GM18505 (cell line): ENCODE results near the gene CRYAB.

Source experiments
- ATAC-seq: cut with Tn5 transposase; IDR thresholded peaks from one replicate; pipeline ENCODE4 v1.9.1; 2021; ENCODE audit not compliant: unreplicated experiment
- POLR2A ChIP-seq: IDR thresholded peaks from 4 replicates; pipeline ENCODE4 v1.6.1; 2011; ENCODE audit warnings: borderline replicate concordance; ENCODE audit not compliant: insufficient read depth, insufficient read length; ENCODE audit errors: extremely low read depth

Gene CRYAB

DNA sequence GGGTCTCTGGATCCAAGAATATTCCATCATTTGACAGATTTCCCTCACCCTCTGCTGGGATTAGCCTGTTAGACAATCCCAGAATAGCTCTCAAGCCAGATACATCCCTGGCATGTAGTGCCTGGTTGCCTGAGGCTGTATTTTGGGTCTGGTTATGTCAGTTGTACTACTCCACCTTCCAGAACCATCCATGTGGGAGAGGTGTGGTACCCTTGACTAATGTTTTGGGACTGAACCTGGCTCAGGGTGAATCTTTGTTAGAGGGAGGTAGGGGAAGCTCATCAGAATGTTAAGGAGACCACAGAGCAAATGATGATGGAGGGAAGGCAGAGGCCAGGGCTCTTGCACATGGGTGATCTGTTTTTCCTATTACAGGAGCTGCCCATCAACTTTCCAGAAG lies 12.4 kb upstream of the CRYAB start:
- no peak for ATAC-seq
- no peak for TF ChIP-seq POLR2A

DNA sequence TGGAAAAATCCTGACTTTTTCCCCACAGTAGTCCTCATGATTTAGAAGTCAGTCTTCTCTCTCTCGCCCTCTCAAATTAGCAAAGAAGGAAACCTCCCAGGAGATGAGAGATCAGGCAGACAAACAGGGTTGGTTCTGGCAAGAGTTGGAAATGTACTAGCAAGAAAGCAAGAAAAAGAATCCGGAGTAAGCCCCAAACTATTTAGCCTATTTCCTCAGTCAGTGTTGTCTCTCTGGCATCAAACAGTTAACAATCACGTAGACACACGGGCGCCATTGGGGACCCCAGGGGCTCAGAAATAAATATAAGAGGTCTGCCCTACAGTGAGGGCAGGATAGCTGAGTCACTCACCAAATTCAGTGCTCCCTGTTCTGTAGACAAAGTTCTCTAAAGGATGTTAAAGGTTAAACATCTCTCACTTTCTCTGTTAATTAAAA lies 11.8 kb upstream of the CRYAB start:
- no peak for TF ChIP-seq POLR2A
- ATAC-seq, result no peak

DNA sequence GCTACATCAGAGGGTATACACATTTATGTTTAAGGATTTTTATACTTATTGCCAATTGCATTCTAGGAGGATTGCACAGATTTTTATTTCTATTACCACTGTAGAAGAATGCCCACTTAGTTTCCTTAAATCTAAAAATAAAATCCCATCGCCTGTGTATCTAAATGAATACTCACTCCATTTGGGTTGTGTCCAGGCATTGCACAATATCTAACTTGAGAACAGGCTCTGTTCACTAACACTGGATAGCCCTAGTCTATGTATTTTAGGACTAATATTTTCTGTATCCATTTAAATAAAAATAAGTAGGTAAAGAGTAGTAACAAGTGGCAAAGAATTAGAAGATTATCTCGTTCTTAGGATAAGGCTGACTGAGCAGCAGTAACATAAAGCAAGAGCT lies 11.2 kb upstream of the CRYAB start:
- TF ChIP-seq POLR2A, result no peak
- no peak for ATAC-seq

DNA sequence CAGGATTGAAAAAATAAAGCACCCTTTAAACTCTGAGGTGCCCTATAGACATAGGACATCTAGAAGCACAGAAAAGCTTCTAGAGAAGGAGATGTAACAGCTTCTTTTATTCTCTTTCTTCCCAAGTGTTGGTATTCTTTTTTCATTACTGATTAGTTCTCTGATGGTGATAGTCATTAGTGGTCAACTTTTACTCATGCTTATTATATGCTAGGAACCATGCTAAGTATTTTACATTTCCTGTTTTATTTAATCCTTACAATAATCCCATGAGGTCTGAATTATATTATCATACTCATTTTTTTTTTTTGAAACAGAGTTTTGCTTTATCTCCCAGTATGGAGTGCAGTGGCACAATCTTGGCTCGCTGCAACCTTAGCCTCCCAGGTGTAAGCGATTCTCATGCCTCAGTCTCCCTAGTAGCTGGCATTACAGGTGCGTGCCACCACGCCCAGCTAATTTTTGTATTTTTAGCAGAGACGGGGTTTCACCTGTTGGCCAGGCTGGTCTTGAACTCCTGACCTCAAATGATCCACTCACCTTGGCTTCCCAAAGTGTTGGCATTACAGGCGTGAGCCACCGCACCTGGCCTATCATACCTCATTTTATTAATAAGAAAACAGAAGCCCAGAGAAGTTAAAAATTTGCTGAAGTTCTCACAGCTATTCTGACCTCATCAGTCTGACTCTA lies 10.1 kb upstream of the CRYAB start:
- no peak for TF ChIP-seq POLR2A
- ATAC-seq, result no peak

DNA sequence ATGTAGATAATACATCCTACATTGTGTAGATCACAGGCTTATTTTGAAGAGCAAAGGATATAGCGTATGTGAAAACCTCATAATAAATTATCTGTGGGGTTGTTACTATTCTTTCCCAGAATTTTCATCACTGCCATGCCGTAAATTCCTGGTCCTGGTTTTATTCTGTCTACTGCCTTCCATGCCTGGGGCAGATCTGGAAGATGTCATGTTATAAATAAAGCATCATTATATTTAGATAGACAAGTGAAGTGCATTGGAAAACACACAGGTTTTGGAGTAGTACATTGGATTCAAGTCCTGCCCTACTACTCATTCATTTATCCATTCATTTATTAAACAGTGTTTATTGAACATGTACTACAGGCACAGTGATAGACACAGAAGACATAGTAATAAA lies 9.3 kb upstream of the CRYAB start:
- no peak for TF ChIP-seq POLR2A
- ATAC-seq, result no peak

DNA sequence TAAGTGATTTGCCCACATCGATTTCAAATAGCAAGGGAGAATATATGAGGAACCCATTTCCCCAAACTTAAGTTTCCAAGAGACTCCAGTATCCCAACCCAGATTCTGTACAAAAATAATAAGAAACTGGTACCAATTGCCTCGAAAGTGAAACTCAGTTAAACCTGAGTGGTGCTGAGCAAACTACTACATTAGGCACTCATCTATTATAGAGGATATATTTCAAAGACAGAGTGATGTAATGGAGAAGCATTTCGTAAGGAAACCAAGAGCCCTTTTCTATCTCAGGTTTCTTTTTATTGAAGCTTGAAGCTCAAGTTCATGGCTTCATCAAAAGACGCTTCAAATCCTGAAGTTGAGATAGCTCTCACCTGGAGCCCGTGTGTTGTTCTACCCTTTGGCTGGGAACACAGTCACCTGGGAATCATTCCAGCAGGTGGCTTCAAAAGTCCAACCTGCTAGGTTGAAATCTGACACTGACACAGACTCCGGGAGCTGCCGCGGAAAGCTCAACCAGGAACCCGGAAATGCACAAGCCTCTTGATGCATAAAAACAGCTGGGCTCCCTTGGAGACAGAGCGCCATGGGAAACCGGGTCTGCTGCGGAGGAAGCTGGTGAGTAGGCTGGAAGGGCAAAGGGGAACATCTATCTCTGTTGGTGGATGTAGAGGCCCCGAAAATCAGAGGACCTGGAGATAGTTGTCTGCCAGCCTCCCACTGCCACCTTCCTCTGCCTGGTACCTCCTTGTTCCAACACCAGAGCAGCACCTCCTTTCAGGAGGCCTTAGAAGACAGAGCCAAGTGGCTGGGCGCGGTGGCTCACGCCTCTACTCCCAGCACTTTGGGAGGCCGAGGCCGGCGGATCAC lies 7.1 kb upstream of the CRYAB start, which contains the start of gene C11orf52:
TSS of gene C11orf52 (plus strand) at position 524 of the 867 bp plus-strand sequence. CDS start at position 584, 60 bp downstream.
- ATAC-seq, result no peak
- no peak for TF ChIP-seq POLR2A

DNA sequence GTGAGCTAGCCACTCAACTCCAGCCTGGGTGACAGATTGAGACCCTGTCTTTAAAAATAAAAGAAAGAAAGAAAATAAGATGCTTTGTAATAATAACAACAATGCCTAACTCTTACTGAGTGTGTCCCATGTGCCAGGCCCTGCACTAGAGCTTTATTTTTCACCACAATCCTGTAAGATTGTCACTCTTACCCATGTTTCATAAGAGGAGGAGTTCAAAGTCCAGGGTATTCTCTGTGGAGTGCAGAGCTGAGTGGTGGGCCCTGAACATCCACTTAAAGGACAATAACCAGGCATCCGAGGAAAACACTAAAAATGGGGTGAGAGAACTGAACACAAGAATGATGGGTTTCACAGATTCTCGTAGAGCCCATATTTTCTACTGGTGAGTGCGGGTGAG lies 6.2 kb upstream of the CRYAB start:
- no peak for ATAC-seq
- TF ChIP-seq POLR2A, result no peak

DNA sequence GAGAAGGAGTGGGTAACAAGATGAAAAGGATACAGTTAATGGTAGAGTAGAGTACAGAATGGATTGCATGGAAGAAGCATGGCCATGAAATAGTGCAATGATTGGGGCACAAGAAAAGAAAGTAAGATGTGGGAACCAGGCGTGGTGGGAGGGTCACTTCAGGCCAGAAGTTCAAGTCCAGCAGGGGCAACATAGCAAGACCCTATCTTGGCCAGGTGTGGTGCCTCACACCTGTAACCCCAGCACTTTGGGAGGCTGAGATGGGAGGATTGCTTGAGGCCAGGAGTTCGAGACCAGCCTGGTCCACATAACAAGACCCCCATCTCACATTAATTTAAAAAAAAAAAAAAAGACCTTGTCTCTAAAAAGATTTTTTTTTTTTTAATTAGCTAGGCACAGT lies 5.7 kb upstream of the CRYAB start:
- TF ChIP-seq POLR2A, result no peak
- ATAC-seq, result no peak

DNA sequence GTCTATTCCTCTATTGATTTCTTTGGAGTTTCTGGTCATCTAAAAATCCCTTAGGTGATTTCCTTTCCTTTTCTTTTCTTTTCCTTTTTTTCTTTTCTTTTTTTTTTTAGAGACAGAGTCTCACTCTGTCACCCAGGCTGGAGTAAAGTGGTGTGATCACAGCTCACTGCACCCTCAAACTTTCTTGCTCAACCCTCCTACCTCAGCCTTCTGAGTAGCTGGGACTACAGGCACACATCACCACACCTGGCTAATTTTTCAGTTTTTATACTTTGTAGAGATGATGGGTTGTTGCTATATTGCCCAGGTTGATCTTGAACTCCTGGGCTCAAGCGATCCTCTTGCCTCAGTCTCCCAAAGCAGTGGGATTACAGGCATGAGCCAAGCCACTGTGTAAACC lies 5.2 kb upstream of the CRYAB start:
- ATAC-seq, result no peak
- TF ChIP-seq POLR2A, result no peak

DNA sequence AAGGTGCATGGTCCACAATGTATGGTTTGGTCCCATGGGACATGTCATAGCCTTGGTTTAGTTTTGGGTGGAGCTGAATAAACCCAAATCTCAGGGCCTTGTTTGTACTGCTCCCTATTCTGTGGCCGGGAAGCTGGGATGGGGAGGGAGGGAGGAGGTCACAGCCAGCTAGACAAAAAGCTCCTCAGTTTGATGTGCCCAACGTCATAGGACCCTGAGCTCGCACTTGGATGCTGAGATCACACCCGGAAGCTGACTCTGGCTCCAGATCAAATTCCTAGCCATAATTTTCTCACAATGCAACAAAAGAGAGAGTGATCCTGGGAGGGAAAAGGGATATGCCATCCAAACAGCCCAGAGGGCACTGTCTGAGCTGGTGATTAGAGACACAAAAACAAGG lies 2.4 kb upstream of the CRYAB start:
- ATAC-seq, result no peak
- no peak for TF ChIP-seq POLR2A

DNA sequence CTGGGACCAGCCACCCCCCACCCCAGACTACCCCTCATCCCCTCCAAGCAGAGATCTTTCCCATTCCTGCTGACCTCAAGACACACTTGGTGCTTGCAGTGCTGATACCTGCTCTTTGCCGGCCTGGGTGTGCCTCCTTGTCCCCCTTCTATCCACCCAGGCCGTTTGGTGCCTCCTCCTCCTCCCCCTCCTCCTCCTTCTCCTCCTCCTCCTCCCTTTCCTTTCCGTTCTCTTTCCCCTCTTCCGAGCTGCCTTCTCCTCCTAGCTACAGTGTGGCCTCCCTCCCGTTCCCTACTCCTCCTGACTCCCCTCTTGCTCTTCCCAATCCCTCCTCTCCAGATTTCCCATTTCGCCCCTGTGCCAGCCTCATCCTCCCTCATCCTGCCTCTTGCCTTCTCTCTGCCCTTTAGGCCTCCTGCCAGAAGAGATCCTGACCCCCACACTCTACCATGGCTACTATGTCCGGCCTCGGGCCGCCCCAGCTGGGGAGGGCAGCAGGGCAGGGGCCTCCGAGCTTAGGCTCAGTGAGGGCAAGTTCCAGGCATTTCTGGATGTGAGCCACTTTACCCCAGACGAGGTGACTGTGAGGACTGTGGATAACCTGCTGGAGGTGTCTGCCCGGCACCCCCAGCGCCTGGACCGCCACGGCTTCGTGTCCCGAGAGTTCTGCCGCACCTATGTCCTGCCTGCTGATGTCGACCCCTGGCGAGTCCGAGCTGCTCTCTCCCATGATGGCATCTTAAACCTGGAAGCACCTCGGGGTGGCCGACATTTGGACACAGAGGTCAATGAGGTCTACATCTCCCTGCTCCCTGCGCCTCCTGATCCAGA lies 1.7 kb upstream of the CRYAB start:
- no peak for ATAC-seq

DNA sequence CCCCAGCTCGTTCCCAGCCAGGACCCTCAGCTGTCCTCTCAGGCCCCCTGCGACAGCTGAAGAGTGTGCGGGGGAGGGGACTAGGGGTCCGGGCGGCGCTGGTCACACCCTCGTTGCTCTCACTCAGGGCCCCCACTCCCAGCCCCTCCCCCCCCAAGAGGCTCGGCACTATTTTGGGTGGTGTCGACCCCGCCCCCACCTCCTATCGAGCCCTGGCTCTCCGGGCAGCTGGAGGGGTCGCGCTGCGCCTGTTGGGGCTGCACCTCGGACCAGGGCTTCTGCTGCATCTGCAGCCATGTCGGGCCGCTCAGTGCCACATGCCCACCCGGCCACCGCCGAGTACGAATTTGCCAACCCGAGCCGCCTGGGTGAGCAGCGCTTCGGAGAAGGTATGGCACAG lies 965 bp upstream of the CRYAB start, which contains the start of gene HSPB2:
TSS of gene HSPB2 (plus strand) at position 200 of the 400 bp plus-strand sequence. CDS start at position 296, 96 bp downstream.
- TF ChIP-seq POLR2A, result no peak
- ATAC-seq, result no peak

More for the DNA sequence above, 1.7 kb upstream of the CRYAB start:
- TF ChIP-seq POLR2A, result no peak
